NCI-H748 treated with DMSO at 0.1 percent for 48 hours (cell line): ENCODE data around the gene UBE2J1.

Experiments used
- DNase-seq: peaks from one replicate; lab custom pipeline; 2025; lab: John Stamatoyannopoulos, UW

UBE2J1 gene

GRCh38 chr6:89287351-89288028 lies 65.0 kb downstream of the UBE2J1 start:
- no peak for DNase-seq

- no peak for DNase-seq
Measured at GRCh38 chr6:89286516-89286915, 66.0 kb downstream of the UBE2J1 start.

GRCh38 chr6:89284963-89285735 lies 67.4 kb downstream of the UBE2J1 start:
- DNase-seq, result no peak

GRCh38 chr6:89284081-89284480 lies 68.4 kb downstream of the UBE2J1 start:
- no peak for DNase-seq

- no peak for DNase-seq
Measured at GRCh38 chr6:89282749-89283148, 69.8 kb downstream of the UBE2J1 start.

GRCh38 chr6:89281779-89282246 lies 70.7 kb downstream of the UBE2J1 start:
- DNase-seq, result no peak

- no peak for DNase-seq
Measured at GRCh38 chr6:89278956-89279355, 73.6 kb downstream of the UBE2J1 start.
